Vagina (tissue), 2 donors: ENCODE data around the gene GLG1.

Source experiments
- POLR2A ChIP-seq, 2 donors: fragments of 450-650 bp; IDR thresholded peaks; one replicate each; pipeline ENCODE4 v1.6.1; 2017; ENCODE audit warnings: antibody characterized with exemption in 2 of 2, mild to moderate bottlenecking in 2 of 2, moderate library complexity in 2 of 2
- POLR2AphosphoS5 ChIP-seq, 2 donors: sonication (generic); formaldehyde crosslinking; IDR thresholded peaks; one replicate each; pipeline ENCODE4 v1.9.0; 2017; ENCODE audit warnings: antibody characterized with exemption in 2 of 2, mild to moderate bottlenecking in 2 of 2, low read depth in 1 of 2; ENCODE audit not compliant: insufficient read depth in 1 of 2
- TF ChIP-seq, protein P1 (sequence below), 3 experiments: fragments of 450-650 bp in 2 of 3; fragments of 200-600 bp in 1 of 3; sonication (generic) in 1 of 3; IDR thresholded peaks; one replicate each; pipeline ENCODE4 v1.5.1; 2017 to 2019; ENCODE audit warnings: antibody characterized with exemption in 3 of 3, mild to moderate bottlenecking in 2 of 3, moderate library complexity in 2 of 3

DNA sequence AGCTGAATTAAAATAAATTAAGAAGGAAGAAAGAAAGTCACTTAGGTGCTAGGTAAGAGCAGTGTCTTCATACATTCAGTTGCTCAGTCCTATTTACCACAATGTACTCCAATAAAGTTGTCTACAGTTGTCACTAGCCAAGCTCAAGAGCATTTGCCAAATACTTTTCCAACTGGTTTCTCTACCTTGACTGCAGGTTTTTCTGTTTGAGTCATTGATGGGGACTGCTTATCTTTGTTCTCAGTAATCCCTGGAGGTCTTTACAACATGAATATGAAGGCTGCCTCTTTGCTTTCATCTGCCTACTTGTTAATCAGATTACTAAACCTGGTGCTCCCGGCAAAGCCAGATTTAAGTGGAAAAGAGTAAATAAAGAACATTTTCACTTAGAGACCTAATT is 121.0 kb downstream of the GLG1 start:
- TF ChIP-seq, protein P1, sequence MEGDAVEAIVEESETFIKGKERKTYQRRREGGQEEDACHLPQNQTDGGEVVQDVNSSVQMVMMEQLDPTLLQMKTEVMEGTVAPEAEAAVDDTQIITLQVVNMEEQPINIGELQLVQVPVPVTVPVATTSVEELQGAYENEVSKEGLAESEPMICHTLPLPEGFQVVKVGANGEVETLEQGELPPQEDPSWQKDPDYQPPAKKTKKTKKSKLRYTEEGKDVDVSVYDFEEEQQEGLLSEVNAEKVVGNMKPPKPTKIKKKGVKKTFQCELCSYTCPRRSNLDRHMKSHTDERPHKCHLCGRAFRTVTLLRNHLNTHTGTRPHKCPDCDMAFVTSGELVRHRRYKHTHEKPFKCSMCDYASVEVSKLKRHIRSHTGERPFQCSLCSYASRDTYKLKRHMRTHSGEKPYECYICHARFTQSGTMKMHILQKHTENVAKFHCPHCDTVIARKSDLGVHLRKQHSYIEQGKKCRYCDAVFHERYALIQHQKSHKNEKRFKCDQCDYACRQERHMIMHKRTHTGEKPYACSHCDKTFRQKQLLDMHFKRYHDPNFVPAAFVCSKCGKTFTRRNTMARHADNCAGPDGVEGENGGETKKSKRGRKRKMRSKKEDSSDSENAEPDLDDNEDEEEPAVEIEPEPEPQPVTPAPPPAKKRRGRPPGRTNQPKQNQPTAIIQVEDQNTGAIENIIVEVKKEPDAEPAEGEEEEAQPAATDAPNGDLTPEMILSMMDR (IDR thresholded peaks at IDR 0.05): no peak
- TF ChIP-seq POLR2A (IDR thresholded peaks at IDR 0.05): no peak
- TF ChIP-seq POLR2AphosphoS5 (IDR thresholded peaks at IDR 0.05; ENCODE audit: insufficient read depth in 1 of 2, low read depth in 1 of 2): peak in 1 of 2 donors; percentile 32
